Right hindlimb (tissue), 1 donor: ENCODE measurements around the gene KSR1.

Experiments
- DNase-seq: peaks from one replicate; pipeline ENCODE4 v3.0.0-alpha.2; 2018

Gene KSR1

DNA sequence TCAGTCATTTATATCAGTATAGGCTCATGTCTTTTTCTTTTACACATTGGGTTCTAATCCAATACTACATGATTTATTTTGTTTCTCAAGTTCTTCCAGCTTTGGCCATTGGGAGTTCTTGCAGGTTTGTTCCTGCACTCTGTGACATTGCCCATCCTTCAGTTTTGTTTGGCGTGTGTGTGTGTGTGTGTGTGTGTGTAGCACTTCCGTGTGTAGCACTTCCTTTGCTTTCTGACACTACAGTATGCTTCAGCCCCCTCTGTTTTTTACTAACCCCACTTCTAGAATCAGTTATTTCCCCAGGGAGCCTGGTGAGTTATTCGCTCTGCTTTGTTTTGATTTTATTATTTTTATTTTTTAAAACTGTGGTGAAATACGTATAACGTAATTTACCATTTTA lies 99.1 kb downstream of the KSR1 start:
- no peak for DNase-seq

DNA sequence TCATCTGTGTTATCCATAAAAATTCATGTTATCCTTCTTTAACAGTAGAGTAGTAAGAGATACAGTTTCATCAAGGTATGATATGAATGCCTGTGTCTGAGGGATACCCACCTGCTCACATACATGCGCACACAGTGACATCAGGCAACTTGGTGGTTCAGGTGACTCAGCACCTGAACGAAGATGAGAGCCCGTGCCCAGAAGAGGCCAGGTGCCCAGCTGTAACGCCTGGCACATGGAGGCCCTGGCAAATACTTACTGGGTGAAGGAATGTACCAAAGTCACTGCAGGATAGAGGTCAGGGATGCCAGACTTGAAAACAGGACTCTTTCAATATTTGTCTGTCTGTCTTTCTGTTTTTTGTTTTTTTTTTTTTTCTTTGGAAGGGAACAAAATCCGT lies 102.1 kb downstream of the KSR1 start:
- DNase-seq: no peak

DNA sequence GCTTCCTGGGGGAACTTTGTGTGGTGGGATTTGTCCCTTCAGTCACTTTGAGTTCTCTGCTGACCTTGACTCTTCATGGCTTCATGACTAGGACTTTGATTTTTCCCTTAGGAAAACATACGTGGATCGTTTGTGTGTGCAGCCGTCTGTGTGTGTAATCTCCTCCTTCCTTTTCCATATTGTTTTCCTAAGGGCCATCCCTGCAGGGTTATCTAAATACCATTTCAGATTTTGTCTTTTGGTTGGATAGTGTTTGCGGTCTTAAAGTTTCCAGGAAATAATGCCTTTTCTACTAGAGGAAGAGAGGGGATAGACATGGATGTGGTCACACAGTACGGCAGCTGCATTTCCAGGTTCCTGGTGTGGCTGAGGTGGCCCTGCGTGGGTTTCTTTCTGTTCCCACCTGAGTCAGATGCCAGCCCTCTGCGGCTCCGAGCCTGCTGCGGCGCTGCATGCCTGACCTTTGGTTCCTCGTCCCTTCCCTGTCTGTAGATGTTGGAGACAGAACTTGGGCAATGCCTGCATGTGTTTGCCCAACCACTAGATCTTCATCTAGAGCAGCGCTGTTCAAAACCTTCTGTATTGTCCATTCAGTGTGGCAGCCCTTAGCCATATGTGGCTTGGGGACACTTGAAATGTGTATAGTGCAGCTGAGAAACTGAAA lies 102.7 kb downstream of the KSR1 start:
- DNase-seq: no peak

DNA sequence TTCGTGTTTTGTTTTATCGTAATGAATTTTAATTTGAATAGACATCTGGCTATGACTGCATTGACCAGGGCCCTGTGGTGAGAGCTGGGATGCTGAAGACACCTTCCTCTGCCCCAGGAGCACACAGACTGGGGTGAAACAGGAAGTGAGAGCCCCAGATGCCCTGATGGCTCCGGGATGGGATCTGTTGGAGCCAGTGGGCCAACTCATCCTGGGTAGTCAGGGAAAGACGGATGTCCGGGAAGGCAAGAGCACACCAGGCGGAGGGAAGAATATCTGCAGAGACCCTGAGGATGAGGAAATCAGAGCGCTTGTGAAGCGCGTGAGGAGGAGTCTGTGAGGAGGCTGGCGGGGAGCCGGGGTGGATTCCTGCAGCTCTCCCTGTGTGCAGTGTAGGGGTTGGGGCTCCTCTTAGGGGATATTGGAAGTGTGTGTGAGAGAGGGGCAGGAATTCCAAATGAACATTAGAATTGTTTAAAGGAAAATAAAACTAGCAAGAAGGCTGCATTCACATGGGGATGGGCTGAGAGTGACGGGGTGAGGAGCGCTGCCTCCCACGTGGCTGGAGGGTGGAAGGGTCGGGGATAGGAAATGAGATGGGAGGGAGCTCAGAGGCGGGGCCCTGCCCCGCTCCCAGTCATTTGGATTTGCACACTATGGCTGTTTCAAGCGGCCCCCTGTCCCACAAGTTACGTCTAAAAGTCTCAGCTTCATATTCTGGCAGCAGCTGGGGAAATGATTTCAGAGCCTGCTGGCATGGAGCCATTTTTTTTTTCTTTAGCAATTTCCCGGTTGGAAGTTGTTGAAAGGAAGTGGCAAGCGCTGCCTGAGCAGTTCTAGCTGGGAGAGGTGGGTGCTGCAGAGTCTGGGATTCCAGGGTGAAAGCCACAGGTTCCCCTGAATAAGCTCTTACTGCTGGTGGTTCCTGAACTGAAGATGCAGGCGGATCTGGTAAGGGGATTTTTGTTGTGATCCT lies 103.5 kb downstream of the KSR1 start:
- peak; percentile 91 for DNase-seq

DNA sequence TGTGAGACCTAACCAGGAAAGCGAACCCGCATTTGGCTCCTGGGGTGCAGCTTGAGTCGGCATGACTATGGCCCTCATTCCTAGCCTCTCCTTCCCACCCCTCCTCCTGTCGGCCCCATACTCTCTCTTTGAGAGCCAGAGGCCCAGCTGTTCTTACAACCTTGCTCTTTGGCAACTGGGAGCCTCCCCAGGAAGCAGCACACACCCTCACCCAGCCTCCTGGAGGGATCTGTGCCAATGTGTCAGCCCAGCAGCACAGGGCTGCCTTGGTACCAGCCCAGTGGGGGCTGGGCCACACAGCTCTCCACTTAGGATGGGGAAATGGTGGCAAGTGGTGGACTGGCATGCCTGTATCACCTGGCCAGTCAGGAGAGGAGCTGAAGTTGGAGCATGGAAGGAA lies 104.4 kb downstream of the KSR1 start:
- peak; percentile 57 for DNase-seq

DNA sequence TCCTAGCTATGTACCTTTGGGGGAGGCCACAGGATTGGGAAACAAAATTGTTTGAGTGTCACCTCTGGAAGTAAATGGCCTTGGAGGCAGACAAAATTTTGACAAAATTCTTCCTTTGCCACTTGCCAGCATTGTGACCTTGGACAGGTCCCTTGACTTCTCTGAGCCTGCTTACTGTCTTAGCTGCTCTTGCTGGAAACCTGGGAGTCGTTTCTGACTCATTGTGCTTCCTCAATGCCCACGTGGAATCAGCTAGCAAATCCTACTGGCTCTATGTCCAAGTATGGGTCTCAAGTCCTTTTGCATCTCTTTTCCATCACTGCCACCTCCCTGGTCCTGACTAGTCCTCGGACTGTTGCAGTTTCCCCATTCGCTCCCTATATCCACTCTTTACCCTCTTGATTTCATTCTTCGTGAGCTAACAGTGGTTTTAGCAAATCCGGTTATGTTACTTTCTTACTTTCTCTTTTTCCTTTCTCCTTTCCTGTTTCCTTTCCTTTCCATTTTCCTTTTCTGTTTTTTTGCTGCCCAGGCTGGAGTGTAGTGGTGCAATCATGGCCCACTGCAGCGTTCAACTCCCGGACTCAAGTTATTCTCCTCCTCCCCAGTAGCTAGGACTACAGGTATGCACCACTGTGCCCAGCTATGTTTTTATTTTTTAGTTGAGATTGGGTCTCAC lies 106.7 kb downstream of the KSR1 start:
- no peak for DNase-seq

DNA sequence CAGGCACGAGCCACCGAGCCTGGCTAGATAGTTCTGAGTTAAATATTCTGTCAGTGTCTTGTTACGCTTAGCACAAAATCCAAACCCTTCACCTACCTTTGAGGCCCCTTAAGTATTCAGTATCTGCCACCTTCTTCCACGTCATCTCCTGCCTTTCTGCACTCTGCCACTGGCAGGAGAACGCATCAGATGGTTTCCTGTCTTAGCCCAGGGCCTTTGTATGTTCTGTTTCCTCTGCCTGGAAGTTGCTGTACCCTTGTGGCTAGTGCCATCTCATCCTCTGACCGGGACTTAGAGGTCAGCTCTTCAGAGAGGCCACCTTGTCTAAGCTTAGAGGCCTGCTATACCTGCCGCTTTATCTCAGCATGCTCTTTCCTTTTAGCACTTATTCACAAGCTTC lies 107.3 kb downstream of the KSR1 start:
- DNase-seq: no peak

DNA sequence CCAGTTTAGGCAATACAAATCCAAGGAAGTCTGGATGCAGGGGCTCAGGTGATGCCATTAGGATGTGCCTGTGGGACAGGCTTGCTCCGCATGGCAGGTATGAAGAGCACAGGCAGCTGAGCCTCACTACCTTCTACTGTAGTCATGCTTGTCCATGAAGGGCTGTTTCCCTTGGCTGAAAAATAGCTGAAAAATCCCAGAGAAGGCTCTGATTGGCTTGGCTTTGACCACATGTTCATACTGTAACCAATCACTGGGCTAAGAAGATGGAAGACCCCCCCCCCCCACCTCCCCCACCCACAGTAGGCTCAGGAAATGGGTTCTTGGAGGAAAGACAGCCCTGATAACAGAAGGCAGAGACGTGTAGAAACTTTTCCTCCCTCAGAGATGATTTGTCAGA lies 108.2 kb downstream of the KSR1 start:
- DNase-seq: no peak

DNA sequence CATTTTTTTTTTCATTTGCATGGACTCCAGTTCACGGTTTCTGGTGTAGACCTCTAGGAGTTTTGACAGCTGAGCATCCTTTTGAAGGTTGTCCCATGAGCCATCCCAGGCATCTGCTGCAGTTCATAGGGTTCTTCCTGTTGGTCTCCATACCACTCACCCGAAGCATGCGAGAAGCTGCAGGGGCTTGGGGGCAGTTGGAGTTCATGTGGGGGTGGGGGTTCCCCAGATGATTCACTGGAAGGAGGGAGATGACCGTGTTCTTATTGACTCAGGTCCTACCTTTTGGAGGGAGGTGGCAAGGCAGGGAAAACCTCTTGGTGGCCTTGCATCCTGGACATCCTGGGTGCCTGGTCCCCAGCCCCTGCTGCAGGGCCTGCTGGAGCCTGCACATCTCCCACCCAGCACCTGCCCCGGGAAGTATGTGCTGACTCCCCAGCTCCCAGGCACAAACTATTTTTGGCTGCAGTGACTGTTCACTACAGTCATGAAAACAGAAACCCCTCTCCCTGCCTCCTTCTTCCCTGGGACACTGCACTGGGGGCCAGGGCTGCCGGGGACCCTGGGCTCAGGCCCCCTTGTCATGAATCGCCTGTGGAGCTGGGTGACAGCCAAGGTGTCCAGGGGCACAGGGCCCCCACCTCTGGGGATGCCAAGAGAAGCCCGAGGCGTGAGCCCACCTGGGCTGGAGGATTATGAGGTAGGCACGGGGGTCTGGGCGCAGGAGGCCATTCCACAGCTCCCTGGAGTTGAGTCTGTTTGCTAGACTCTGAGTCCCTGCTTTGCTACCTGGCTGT lies 109.8 kb downstream of the KSR1 start:
- no peak for DNase-seq

DNA sequence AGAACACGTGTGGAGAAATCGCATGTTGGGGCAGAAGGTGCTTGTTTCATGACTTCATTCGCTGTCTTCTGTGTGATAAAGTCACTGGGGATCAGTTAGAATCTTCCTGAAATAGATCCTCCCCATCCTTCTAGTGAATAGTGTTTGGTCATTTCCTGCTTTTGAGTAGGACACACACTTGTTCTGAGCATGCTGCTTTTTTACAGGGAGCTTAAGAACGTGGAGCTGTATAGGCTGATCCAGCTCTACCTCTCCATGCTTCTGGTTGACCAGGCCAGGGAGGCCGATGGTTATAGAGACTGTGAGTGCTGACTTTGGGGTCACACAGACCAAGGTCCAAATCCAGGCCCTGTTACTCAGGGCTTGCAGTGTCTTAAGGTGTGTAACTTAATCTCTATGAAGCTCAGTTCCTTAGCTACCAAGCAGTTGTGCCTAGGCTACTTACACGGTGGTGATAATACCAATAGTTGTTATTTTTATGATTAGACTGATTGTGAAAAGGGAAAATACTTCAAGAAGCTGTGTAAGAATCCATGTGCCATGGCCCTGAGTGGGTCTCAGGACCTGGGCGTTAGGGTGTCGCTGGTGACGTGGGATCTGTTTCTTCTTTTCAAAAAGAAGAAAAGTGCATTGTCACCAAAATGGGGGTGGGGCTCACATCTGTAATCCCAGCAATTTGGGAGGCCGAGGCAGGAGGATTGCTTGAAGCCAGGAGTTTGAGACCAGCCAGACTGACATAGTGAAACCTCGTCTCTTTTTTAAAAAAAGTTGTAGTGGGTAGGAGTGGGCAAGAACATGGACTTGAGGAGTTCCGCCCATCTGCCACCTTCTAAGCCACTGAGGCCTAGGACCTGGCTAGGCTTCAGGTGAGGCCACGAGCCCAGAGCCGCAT lies 110.7 kb downstream of the KSR1 start:
- DNase-seq: no peak

DNA sequence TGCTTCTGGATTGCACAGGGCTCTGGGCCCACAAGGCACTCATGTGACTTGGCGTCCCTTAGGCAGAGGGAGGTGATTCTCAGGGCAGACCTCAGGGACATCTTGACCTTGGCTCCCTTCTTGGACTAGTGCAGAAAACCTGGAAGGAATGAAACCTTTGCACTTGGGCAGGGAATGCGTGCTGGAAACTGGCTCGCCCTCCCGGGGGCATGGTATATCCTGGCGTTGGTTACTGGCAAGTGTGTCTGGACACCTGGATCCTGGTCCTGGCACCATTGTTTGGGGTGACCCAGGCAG lies 111.3 kb downstream of the KSR1 start:
- DNase-seq: no peak

DNA sequence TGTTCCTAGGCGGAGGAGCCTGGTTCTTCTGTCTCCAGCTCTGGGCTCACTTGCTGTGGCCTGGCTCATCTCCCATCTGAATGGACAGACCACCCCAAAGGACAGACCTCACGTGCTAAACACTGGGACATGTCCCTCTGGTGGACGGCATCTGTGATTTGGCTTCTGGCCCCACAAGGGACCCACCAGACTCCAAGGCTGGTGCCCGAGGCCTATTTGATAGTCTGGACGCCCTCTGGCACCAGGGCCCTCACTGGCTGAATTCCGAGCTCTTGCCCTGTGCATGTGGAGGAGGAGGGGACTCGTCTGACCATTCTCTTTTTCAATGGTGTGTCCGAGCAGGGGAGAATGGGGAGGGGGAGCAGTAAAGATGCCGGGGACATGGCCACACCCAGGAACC lies 112.0 kb downstream of the KSR1 start:
- DNase-seq: no peak

DNA sequence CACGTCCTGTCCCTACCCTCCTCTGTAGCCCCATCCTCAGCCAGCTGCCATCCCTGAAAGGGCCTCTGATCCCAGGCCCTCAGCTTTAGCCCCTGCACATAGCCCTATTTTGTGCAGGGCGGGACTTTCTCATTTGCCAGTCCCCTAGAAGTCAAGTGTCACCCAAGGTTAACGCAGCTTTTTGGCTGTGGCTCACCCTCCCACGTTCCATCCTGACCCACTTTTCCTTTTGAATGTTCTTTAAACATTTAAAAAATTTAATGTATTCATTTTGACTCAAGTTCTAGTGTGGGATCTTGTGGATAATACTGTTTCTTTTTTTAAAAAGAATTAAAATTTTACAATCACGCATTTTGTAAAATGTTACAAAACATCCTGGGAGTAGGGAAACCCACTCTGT lies 112.6 kb downstream of the KSR1 start:
- no peak for DNase-seq

DNA sequence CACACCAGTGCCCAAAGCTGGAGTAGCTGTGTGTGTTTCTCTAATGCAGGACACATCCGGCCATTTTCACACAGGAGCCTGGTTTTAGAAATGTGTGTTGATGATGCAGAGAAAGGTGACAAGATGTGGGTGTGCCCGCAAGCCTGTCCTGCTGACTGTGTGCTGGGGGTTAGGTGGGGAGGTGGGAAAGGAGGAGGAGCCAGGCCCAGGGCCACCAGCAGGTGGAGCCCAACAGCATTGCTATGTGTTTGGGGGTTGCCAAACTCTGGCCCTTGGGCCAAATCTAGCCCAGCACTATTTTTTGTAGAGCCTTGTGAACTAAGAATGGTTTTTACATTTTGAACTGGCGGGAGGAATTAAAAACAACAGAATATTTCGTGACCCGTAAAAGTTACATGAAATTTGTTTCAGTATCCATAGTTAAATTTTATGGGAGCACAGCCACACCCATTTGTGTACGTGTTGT lies 113.0 kb downstream of the KSR1 start:
- DNase-seq: no peak

DNA sequence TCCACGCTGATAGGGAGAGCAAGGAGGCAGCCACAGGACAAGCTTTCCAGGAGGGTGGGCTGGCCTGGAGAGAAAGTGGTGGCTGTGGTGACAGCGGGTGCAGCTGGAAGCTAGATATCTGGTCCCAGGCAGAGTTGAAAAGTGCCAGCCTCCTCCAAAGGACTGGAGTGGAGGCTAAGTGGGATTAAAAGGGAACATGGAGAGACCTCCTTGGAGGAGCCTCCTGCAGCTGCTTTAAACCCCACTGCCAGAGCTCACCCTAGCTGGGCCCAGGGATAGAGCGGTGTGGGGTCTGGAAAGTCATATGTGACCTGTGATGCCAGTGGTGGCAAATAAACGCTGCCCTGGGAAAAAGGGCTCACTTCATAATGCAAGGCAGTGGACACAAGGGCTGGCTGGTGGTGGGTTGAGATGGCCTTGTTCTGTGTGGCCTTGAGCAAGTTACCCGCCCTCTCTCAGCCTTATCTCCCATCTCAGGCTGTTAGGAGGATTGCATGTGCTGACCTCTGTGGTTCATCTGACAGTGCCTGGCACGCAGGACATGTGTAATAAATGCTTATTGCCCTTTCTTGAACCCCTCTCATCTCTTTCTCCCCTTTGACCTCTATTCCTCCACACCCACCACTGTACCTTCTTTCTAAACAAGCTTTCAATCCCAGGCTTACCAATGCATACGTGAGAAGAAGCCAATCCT lies 113.8 kb downstream of the KSR1 start:
- no peak for DNase-seq

DNA sequence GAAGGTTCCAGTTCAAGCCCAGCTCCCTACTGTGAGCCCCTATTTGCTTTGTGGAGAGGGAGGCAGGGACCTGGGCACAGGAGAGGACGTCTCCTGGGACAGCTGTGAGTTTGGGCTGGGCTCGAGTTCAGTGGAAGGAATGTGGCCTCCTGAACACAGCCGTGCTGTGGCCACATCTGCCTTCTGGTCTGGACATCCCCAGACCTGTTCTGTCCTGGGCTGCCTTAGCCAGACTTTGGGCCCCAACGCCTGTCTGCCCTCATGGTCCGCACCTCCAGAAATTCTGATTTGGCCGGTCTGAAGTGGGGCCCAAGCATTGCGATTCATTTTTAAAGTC lies 114.3 kb downstream of the KSR1 start:
- no peak for DNase-seq

DNA sequence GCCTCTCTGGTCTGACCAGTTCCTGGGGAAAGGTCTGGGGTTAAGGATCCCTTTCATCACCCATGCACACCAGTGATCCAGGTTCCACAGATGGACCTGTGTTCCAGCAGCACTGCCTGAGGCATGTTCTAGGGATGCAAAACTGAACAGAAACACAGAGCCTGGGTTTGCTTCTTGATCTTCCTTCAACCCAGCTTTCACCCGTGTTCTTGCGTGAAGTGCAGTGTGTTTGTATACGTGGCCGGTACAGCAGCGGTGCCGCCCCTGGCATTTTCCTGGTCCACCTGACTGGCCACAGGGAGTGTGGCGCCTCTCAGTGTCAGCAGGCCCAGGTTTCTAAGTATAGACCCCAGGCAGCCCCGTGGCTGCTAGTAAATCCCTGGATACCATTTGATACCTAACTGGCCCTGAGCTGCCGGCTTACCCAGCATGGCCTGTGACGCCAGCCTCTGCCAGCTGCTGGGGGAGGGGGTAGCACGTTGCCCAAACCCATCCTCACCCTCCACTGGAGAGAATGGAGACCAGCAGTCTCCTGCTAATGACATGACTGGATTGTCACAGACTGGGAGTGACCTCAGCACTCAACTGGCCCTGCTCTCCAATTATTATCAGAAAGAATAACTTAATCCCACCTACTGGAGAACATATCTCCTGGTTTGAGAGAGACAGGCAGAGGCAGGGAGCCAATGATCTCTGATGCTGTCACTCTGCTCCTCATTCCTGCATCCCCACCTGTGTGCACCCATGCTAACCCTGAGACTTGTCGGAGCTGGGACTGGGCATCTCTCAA lies 115.5 kb downstream of the KSR1 start:
- DNase-seq: peak; percentile 59

DNA sequence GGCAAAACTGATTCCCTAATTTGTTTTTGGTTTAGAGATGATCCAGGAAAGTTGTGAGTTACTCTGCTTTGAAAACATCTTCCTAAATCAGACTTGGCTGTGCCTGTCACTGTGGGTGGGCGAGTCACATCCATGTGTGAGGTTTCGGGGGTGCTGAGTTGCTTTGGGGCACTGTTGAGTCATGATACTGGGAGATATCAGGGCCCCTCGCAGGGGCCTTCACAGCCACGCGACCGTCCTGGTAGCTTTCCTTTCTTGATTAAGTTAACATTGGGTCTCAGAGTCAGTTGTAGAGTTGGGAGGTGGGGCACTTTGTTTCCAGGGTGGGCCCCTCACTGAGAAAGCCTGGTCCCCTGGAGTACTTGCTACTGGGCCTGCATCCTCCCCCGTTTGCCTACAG lies 116.4 kb downstream of the KSR1 start:
- no peak for DNase-seq

DNA sequence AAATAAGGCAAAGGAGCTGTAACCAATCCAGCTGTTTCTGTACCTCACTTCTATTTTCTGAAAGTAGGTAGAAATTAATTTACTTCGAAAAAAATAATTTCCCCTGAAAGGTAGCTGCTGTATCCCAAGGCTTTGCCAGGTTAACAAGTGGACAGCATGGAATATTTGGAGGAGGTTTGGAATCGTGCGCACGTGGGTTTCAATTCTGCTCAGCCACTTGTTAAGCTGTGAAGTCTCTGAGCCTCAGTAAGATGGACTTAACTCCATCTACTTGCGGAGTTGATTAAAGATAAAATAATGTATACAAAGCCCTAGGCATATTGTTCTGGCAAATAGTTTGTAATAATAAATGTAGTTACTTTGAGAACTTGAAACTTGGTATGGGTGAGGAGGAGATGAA lies 117.3 kb downstream of the KSR1 start:
- no peak for DNase-seq

DNA sequence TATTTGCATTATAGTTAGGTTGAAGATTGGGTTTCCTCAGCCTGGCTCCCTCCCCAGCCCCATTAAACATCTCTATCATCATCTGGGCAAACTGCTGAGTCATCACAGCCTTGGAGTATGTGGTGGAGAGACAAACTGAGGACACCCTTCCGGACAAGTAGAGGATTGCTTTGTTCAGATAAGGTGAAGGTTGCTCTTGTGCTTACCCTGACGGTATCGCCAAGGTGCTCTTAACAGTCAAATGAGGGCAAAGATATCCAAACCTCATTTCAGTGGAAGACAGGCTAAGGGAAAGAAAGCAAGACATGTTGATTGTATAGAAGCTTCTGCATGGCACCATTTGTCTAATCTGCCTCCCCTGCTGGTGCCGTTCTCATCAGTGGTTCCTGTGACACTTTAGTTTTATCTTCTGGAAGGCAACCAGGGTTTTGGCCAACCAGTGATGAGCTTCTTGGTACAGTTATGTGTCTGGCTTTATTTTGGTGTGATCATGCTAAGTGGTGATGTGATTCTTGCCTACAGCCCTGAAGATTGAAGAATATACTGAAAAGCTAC lies 117.8 kb downstream of the KSR1 start:
- no peak for DNase-seq
